ENCODE results near the gene SMURF2. TPM values are rescaled to one million over a fixed set of nuclear protein-coding genes. Genes with fewer than 3 reads are reported as not detected.

SMURF2 gene
- total and polyA plus RNA-seq, 9 of the 15 experiments (the other 6 are each of a cell fraction or from before 2014, with no cell fraction given) = 3.8 to 22.0 (median 14.8) TPM

GRCh38 chr17:64500862-64501765, 161.0 kb downstream of the SMURF2 start (continued):
- no peak for TF ChIP-seq RERE (CRISPR knock-in tag; IDR thresholded peaks at IDR 0.05; ENCODE audit: borderline replicate concordance)
- TF ChIP-seq KLF10 (CRISPR knock-in tag; IDR thresholded peaks at IDR 0.05) = no peak
- no peak for TF ChIP-seq YY1 (IDR thresholded peaks at IDR 0.05; ENCODE audit: borderline replicate concordance in 1 of 3, control insufficient read depth in 1 of 3, extremely low read depth in 1 of 3, insufficient read depth in 3 of 3, insufficient read length in 1 of 3, insufficient replicate concordance in 2 of 3, low read depth in 1 of 3, low read length in 2 of 3)
- TF ChIP-seq ILF3 (IDR thresholded peaks at IDR 0.05; ENCODE audit: borderline replicate concordance) = no peak
- no peak for TF ChIP-seq FOSL1 (tag; conservative IDR thresholded peaks at IDR 0.05)
- TF ChIP-seq, protein P1, sequence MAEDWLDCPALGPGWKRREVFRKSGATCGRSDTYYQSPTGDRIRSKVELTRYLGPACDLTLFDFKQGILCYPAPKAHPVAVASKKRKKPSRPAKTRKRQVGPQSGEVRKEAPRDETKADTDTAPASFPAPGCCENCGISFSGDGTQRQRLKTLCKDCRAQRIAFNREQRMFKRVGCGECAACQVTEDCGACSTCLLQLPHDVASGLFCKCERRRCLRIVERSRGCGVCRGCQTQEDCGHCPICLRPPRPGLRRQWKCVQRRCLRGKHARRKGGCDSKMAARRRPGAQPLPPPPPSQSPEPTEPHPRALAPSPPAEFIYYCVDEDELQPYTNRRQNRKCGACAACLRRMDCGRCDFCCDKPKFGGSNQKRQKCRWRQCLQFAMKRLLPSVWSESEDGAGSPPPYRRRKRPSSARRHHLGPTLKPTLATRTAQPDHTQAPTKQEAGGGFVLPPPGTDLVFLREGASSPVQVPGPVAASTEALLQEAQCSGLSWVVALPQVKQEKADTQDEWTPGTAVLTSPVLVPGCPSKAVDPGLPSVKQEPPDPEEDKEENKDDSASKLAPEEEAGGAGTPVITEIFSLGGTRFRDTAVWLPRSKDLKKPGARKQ (CRISPR knock-in tag; IDR thresholded peaks at IDR 0.05) = no peak
- TF ChIP-seq MEF2D (tag; conservative IDR thresholded peaks at IDR 0.05; ENCODE audit: low read depth) = no peak
- TF ChIP-seq ZNF75A (CRISPR knock-in tag; IDR thresholded peaks at IDR 0.05) = no peak
- TF ChIP-seq, protein P2, sequence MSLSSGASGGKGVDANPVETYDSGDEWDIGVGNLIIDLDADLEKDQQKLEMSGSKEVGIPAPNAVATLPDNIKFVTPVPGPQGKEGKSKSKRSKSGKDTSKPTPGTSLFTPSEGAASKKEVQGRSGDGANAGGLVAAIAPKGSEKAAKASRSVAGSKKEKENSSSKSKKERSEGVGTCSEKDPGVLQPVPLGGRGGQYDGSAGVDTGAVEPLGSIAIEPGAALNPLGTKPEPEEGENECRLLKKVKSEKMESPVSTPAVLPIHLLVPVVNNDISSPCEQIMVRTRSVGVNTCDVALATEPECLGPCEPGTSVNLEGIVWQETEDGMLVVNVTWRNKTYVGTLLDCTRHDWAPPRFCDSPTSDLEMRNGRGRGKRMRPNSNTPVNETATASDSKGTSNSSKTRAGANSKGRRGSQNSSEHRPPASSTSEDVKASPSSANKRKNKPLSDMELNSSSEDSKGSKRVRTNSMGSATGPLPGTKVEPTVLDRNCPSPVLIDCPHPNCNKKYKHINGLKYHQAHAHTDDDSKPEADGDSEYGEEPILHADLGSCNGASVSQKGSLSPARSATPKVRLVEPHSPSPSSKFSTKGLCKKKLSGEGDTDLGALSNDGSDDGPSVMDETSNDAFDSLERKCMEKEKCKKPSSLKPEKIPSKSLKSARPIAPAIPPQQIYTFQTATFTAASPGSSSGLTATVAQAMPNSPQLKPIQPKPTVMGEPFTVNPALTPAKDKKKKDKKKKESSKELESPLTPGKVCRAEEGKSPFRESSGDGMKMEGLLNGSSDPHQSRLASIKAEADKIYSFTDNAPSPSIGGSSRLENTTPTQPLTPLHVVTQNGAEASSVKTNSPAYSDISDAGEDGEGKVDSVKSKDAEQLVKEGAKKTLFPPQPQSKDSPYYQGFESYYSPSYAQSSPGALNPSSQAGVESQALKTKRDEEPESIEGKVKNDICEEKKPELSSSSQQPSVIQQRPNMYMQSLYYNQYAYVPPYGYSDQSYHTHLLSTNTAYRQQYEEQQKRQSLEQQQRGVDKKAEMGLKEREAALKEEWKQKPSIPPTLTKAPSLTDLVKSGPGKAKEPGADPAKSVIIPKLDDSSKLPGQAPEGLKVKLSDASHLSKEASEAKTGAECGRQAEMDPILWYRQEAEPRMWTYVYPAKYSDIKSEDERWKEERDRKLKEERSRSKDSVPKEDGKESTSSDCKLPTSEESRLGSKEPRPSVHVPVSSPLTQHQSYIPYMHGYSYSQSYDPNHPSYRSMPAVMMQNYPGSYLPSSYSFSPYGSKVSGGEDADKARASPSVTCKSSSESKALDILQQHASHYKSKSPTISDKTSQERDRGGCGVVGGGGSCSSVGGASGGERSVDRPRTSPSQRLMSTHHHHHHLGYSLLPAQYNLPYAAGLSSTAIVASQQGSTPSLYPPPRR (CRISPR knock-in tag; IDR thresholded peaks at IDR 0.05; ENCODE audit: borderline replicate concordance) = no peak
- 0 out of 2 replicates have a peak, but pooled peaks have one; percentile 18 for TF ChIP-seq ZNF282 (CRISPR knock-in tag; IDR thresholded peaks at IDR 0.05)
- TF ChIP-seq RBFOX2 (IDR thresholded peaks at IDR 0.05; ENCODE audit: low read depth, low read length) = peak; percentile 45
- no peak for TF ChIP-seq ZNF3 (CRISPR knock-in tag; IDR thresholded peaks at IDR 0.05)
- TF ChIP-seq SAFB (IDR thresholded peaks at IDR 0.05; ENCODE audit: borderline replicate concordance, low read depth, low read length) = no peak
- TF ChIP-seq ZKSCAN1 (IDR thresholded peaks at IDR 0.05; ENCODE audit: low read depth, low read length) = peak; percentile 86

Data from K562 (cell line).